ENCODE measurements around the gene BICD1.

BICD1 gene

GRCh38 chr12:32115404-32116104, 8.9 kb downstream of the BICD1 start:
- H3K4me3 Mint-ChIP-seq: no peak overlapping the region
- no peaks in the 10 kb centered on the region for H3K9me3 Mint-ChIP-seq
- no peaks in the 10 kb centered on the region for H3K27me3 Mint-ChIP-seq (ENCODE audit: low read depth)
- no peak overlapping the region for H3K27ac Mint-ChIP-seq
- peaks cover 8% of the 10 kb centered on the region for H3K36me3 Mint-ChIP-seq (ENCODE audit: low read depth)
- peaks cover 9% of the 10 kb centered on the region for H3K4me1 Mint-ChIP-seq (ENCODE audit: low read depth)

GRCh38 chr12:32116897-32117296, 10.2 kb downstream of the BICD1 start:
- no peaks in the 10 kb centered on the region for H3K27me3 Mint-ChIP-seq (ENCODE audit: low read depth)

DNA sequence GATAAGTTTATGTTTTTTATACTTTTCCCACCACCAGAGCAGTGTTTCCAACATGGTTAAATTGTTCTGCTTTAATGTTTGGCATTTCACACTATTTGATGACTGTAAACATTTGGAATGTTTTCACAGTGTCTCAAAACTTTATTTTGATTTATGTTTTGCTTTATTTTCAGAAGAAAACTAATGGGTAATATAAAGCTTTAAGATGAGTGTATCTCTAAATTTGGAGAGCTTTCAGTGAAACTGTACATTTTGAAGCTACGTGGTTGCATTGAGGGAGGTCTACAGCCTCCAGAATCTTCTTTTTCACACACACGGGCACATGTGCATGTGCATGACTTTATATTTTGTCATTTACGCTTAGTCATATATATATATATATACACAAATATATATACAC, 10.7 kb downstream of the BICD1 start:
- no peaks in the 10 kb centered on the region for H3K9me3 Mint-ChIP-seq
- peaks cover 8% of the 10 kb centered on the region for H3K36me3 Mint-ChIP-seq (ENCODE audit: low read depth)
- peaks cover 10% of the 10 kb centered on the region for H3K4me1 Mint-ChIP-seq (ENCODE audit: low read depth)
- no peak overlapping the region for H3K4me3 Mint-ChIP-seq
- H3K27ac Mint-ChIP-seq: no peak overlapping the region
- no peaks in the 10 kb centered on the region for H3K27me3 Mint-ChIP-seq (ENCODE audit: low read depth)

More at GRCh38 chr12:32116897-32117296, 10.2 kb downstream of the BICD1 start:
- Mint-ChIP-seq H3K9me3 (no peaks in the 10 kb centered on the region), H3K36me3 (ENCODE audit: low read depth) (peaks cover 8% of the 10 kb centered on the region), H3K4me3 (no peak overlapping the region), H3K4me1 (ENCODE audit: low read depth) (peaks cover 10% of the 10 kb centered on the region), H3K27ac (no peak overlapping the region)

DNA sequence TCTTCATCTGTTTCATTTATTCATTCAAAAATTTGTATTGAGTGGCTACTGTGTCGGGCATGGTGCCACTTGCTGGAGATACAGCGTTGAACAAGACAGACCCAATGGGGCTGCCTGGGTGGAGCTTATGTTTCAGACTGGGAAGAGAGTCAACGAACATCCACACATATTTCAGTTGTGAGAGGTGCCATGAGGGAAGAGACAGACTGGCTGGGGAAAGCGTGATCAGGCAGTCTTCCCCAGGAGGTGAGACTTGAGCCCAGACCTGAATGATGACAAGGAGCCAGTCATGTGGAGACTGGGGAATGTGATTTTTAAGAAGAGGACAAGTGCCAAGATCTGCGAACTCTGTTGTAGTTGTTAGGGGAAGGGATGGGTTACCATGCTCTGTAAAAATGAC, 12.2 kb downstream of the BICD1 start:
- no peaks in the 10 kb centered on the region for H3K27me3 Mint-ChIP-seq (ENCODE audit: low read depth)
- no peak overlapping the region for H3K27ac Mint-ChIP-seq
- H3K36me3 Mint-ChIP-seq (ENCODE audit: low read depth): peaks cover 4% of the 10 kb centered on the region
- H3K4me3 Mint-ChIP-seq: no peak overlapping the region
- H3K9me3 Mint-ChIP-seq: no peaks in the 10 kb centered on the region
- H3K4me1 Mint-ChIP-seq (ENCODE audit: low read depth): peaks cover 10% of the 10 kb centered on the region

- peaks cover 4% of the 10 kb centered on the region for H3K36me3 Mint-ChIP-seq (ENCODE audit: low read depth)
- peaks cover 10% of the 10 kb centered on the region for H3K4me1 Mint-ChIP-seq (ENCODE audit: low read depth)
- no peak overlapping the region for H3K27ac Mint-ChIP-seq
- H3K4me3 Mint-ChIP-seq: no peak overlapping the region
- H3K27me3 Mint-ChIP-seq (ENCODE audit: low read depth): no peaks in the 10 kb centered on the region
- no peaks in the 10 kb centered on the region for H3K9me3 Mint-ChIP-seq
Observed at GRCh38 chr12:32120419-32120818, 13.8 kb downstream of the BICD1 start.

DNA sequence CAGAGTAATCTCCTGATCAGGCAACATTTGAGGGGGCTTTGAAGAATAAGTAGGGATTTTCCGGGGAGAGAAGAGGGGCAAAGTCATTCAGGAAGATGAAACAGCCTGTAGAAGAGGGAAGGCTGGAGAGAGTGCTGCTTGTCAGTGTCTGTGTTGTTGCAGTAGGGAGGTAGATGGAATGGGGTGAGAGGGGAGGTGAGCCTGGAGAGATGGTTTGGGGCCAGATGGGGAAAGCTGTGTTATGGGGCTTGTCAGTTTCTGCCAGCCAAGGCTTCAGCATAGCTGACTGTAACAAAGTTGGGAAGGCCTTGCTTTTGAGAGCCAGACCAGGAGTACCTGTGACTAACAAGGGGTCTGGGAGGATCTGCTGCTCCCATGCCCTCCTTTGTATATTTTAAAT, 18.0 kb downstream of the BICD1 start:
- H3K9me3 Mint-ChIP-seq: no peaks in the 10 kb centered on the region
- peaks cover 2% of the 10 kb centered on the region for H3K36me3 Mint-ChIP-seq (ENCODE audit: low read depth)
- no peak overlapping the region for H3K4me3 Mint-ChIP-seq
- H3K4me1 Mint-ChIP-seq (ENCODE audit: low read depth): peaks cover 7% of the 10 kb centered on the region
- no peak overlapping the region for H3K27ac Mint-ChIP-seq
- no peaks in the 10 kb centered on the region for H3K27me3 Mint-ChIP-seq (ENCODE audit: low read depth)

DNA sequence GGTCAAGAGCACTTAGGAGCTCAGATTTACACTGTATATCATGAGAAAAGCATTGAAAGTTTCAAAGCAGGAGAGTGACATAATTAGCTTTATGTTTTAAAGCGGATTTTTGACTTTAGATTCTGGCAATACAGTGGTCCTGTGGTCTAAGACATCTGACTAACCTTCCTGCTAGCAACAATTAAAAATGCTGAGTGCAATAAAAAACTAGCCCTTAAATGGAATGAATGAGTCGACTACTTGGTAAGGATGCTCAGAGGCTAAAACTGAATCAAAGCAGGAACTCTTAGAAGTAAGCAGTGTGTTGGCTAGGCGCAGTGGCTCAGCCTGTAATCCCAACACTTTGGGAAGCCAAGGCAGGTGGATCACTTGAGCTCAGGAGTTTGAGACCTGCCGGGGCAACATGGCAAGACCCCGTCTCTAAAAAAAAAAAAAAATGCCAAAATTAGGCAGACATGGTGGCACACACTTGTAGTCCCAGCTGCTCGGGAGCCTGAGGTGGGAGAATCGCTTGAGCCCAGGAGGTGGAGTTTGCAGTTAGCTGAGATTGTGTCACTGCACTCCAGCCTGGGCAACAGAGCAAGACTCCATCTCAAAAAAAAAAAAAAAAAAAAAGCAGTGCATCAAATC, 18.9 kb downstream of the BICD1 start:
- Mint-ChIP-seq H3K9me3 (no peaks in the 10 kb centered on the region), H3K27me3 (ENCODE audit: low read depth) (no peaks in the 10 kb centered on the region), H3K27ac (no peak overlapping the region), H3K4me1 (ENCODE audit: low read depth) (peaks cover under 1% of the 10 kb centered on the region), H3K4me3 (no peak overlapping the region), H3K36me3 (ENCODE audit: low read depth) (peaks cover 2% of the 10 kb centered on the region)

DNA sequence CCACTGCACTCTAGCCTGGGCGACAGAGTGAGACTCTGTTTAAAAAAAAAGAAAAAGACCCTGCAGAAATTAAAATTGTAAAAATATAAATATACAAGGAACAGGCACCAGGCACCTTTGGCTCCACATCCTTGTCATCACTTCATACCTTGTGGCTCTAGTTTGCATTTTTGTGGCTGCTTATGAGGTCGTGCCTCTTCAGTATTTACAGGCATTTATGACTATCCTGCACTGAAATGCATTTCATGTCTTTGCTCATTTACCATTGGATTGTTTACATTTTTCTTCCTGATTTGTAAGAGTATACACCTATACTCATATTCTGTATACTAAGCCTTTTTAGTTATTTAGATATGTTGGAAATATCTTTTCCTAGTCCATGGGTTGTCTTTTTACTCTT, 20.1 kb downstream of the BICD1 start:
- Mint-ChIP-seq H3K9me3 (no peaks in the 10 kb centered on the region), H3K4me3 (no peak overlapping the region), H3K4me1 (ENCODE audit: low read depth) (peaks cover 1% of the 10 kb centered on the region), H3K36me3 (ENCODE audit: low read depth) (peaks cover 2% of the 10 kb centered on the region), H3K27ac (no peak overlapping the region), H3K27me3 (ENCODE audit: low read depth) (no peaks in the 10 kb centered on the region)

GRCh38 chr12:32131666-32132065, 25.0 kb downstream of the BICD1 start:
- peaks cover 2% of the 10 kb centered on the region for H3K36me3 Mint-ChIP-seq (ENCODE audit: low read depth)
- peaks cover 11% of the 10 kb centered on the region for H3K4me1 Mint-ChIP-seq (ENCODE audit: low read depth)
- H3K27ac Mint-ChIP-seq: no peak overlapping the region
- H3K27me3 Mint-ChIP-seq (ENCODE audit: low read depth): peaks cover 6% of the 10 kb centered on the region
- no peak overlapping the region for H3K4me3 Mint-ChIP-seq
- no peaks in the 10 kb centered on the region for H3K9me3 Mint-ChIP-seq

DNA sequence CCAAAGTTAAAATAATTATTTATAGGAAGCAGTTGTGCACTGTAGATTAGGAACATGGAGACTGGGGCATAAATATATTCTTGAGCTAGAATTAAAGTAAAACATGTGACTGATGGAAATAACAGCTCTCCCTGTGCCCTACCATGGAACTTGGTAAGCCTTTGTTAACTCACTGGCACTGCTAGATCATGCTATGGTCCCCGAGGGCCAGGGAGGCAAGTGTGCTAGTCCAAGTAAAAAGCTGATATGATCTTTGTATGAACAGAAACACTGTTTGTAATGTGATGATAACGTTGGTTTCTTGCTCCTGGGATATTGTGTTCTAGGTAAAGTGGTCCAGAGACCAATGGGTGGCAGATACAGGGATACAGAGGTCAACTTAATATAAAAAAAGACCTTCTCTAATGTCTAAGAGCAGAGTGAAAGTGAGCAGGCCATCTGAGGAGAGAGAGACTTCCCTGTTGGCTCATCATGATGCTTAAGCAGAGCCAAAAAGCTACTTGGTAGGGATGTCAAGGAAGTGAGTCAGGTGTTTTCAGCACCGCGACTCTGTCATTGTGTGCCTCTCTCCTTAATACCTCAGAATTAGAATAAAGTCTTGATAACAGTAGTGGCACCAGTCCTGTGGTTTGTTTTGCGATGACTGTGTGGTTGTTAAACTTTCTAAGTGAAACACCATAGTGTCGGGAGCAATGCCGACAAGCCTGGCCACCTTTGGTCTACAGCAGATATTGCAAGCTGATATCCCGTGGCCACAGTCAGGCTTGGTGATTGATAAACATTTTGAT, 27.6 kb downstream of the BICD1 start:
- Mint-ChIP-seq H3K27me3 (ENCODE audit: low read depth) (peaks cover 6% of the 10 kb centered on the region), H3K9me3 (no peaks in the 10 kb centered on the region), H3K4me3 (no peak overlapping the region), H3K36me3 (ENCODE audit: low read depth) (peaks cover 2% of the 10 kb centered on the region), H3K27ac (no peak overlapping the region), H3K4me1 (ENCODE audit: low read depth) (peaks cover 16% of the 10 kb centered on the region)

DNA sequence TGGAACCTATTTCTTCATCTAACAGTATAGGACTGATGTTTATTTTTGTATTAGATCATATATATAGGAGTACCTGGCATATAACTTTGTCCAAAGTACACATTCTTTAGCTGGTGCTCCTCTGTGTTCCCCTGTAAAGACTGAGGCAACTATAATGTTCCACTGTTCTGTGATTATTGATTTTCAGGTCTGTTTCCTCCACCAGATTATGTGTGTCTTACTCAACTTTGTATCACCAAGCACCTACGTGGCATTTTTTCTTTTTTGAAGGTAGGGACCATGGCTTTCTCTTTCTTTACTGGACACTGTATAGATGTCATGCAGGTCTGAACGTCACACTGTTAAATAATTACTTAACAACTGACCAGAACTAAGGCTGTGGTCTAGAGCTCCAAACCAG, 29.3 kb downstream of the BICD1 start:
- no peaks in the 10 kb centered on the region for H3K9me3 Mint-ChIP-seq
- no peaks in the 10 kb centered on the region for H3K36me3 Mint-ChIP-seq (ENCODE audit: low read depth)
- H3K27me3 Mint-ChIP-seq (ENCODE audit: low read depth): peaks cover 6% of the 10 kb centered on the region
- H3K4me3 Mint-ChIP-seq: no peak overlapping the region
- H3K4me1 Mint-ChIP-seq (ENCODE audit: low read depth): peaks cover 19% of the 10 kb centered on the region
- H3K27ac Mint-ChIP-seq: no peak overlapping the region

DNA sequence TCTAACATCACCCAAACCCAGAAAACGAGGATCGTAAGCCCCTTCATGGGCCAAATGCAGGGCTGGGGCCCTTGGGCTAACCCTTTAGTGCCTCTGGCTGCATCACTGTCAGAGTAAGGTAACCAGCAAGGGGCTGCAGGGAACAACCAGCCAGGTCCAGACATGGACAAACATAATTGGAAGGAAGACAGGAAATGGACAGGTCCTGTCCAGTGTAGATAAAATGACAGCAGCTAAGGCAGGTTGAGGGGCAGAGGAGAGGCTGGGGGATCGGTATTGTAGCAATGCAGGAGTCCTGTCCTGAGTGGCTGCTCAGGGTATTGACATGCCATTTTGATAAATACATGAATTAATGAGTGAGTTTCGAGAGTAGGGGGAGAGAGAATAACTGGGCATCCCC, 29.8 kb downstream of the BICD1 start:
- peaks cover 19% of the 10 kb centered on the region for H3K4me1 Mint-ChIP-seq (ENCODE audit: low read depth)
- no peak overlapping the region for H3K4me3 Mint-ChIP-seq
- peaks cover 6% of the 10 kb centered on the region for H3K27me3 Mint-ChIP-seq (ENCODE audit: low read depth)
- H3K9me3 Mint-ChIP-seq: no peaks in the 10 kb centered on the region
- no peaks in the 10 kb centered on the region for H3K36me3 Mint-ChIP-seq (ENCODE audit: low read depth)
- H3K27ac Mint-ChIP-seq: no peak overlapping the region

GRCh38 chr12:32139064-32139421, 32.4 kb downstream of the BICD1 start:
- H3K27me3 Mint-ChIP-seq (ENCODE audit: low read depth): peaks cover 12% of the 10 kb centered on the region
- H3K9me3 Mint-ChIP-seq: no peaks in the 10 kb centered on the region
- peak overlapping the region; percentile 61 for H3K27ac Mint-ChIP-seq
- no peaks in the 10 kb centered on the region for H3K36me3 Mint-ChIP-seq (ENCODE audit: low read depth)
- peak overlapping the region; percentile 76 for H3K4me3 Mint-ChIP-seq
- peaks cover 17% of the 10 kb centered on the region for H3K4me1 Mint-ChIP-seq (ENCODE audit: low read depth)

- Mint-ChIP-seq H3K4me3 (peak overlapping the region; percentile 5), H3K36me3 (ENCODE audit: low read depth) (no peaks in the 10 kb centered on the region), H3K27me3 (ENCODE audit: low read depth) (peaks cover 12% of the 10 kb centered on the region), H3K9me3 (no peaks in the 10 kb centered on the region), H3K4me1 (ENCODE audit: low read depth) (peaks cover 11% of the 10 kb centered on the region), H3K27ac (no peak overlapping the region)
Observed at GRCh38 chr12:32140877-32141276, 34.2 kb downstream of the BICD1 start.

DNA sequence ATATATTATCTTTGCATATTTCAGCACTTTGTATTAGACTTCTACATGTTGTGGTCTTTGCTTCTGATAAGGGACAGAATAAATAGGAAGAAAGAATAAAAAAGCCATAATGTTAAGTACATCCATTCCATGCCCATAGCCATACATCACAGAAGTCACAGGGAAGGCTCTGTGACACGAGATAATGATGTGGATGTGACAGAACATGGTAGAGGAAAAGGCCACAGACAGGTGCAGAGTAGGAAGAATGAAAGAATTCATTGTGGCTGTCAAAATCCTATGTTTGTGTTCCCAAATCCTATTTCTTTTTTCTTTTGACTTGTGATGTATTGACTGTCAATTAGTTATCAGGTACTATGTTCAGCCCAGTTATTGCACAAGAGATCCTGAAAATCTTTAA, 38.4 kb downstream of the BICD1 start:
- peaks cover 6% of the 10 kb centered on the region for H3K27me3 Mint-ChIP-seq (ENCODE audit: low read depth)

More for the DNA sequence above, 38.4 kb downstream of the BICD1 start:
- no peak overlapping the region for H3K27ac Mint-ChIP-seq
- no peaks in the 10 kb centered on the region for H3K36me3 Mint-ChIP-seq (ENCODE audit: low read depth)
- peaks cover 4% of the 10 kb centered on the region for H3K4me1 Mint-ChIP-seq (ENCODE audit: low read depth)
- H3K4me3 Mint-ChIP-seq: no peak overlapping the region
- no peaks in the 10 kb centered on the region for H3K9me3 Mint-ChIP-seq
